OCI-LY1 (cell line): ENCODE measurements around the gene PPARGC1A.

Experiments used
- H2AFZ ChIP-seq: fragments of 200-600 bp; sonication (generic), shearing (Covaris generic); 2 replicates; pipeline ENCODE4 v1.6.0; 2014; ENCODE audit warnings: antibody characterized with exemption, mild to moderate bottlenecking, low read length
- H3F3A ChIP-seq: fragments of 200-600 bp; sonication (generic), shearing (Covaris generic); 2 replicates; pipeline ENCODE4 v1.6.0; 2014; ENCODE audit warnings: mild to moderate bottlenecking, antibody characterized with exemption, low read length, moderate library complexity; ENCODE audit not compliant: insufficient read depth
- H3K27ac ChIP-seq: fragments of 200-600 bp; sonication (generic); 2 replicates; pipeline ENCODE4 v1.5.1; 2014; ENCODE audit warnings: low read length, mixed run types, mild to moderate bottlenecking, low read depth; ENCODE audit not compliant: poor library complexity, severe bottlenecking
- H3K27me3 ChIP-seq: fragments of 200-600 bp; sonication (generic); 2 replicates; pipeline ENCODE4 v1.6.0; 2014; ENCODE audit warnings: antibody characterized with exemption, mild to moderate bottlenecking, low read length, moderate library complexity; ENCODE audit not compliant: insufficient read depth
- H3K36me3 ChIP-seq: fragments of 200-600 bp; sonication (generic); 2 replicates; pipeline ENCODE4 v1.6.1; 2014; ENCODE audit warnings: mild to moderate bottlenecking, antibody characterized with exemption, low read length, moderate library complexity, mixed read lengths; ENCODE audit not compliant: insufficient read depth
- H3K4me1 ChIP-seq: fragments of 200-600 bp; sonication (generic); 2 replicates; pipeline ENCODE4 v1.5.1; 2014; ENCODE audit warnings: mild to moderate bottlenecking, low read length, moderate library complexity; ENCODE audit not compliant: insufficient read depth, severe bottlenecking
- H3K4me2 ChIP-seq: fragments of 200-600 bp; sonication (generic), shearing (Covaris generic); 2 replicates; pipeline ENCODE4 v1.6.1; 2014; ENCODE audit warnings: low read length
- H3K4me3 ChIP-seq: fragments of 200-600 bp; sonication (generic); 2 replicates; pipeline ENCODE4 v1.5.1; 2014; ENCODE audit warnings: low read length, low read depth, mild to moderate bottlenecking, mixed read lengths; ENCODE audit not compliant: poor library complexity, severe bottlenecking
- H3K79me2 ChIP-seq: fragments of 200-600 bp; shearing (Covaris generic); 2 replicates; pipeline ENCODE4 v1.6.1; 2016; ENCODE audit warnings: mixed run types, low read length, mixed read lengths; ENCODE audit not compliant: insufficient read depth
- H3K9ac ChIP-seq: fragments of 200-600 bp; sonication (generic), shearing (Covaris generic); 2 replicates; pipeline ENCODE4 v1.6.1; 2014; ENCODE audit warnings: mild to moderate bottlenecking, low read length, mixed read lengths
- H3K9me2 ChIP-seq: fragments of 200-600 bp; sonication (generic), shearing (Covaris generic); 2 replicates; pipeline ENCODE4 v1.6.1; 2014; ENCODE audit warnings: low read depth, mild to moderate bottlenecking, low read length, mixed read lengths
- H3K9me3 ChIP-seq: fragments of 200-600 bp; shearing (Covaris generic); 2 replicates; pipeline ENCODE4 v1.6.1; 2014; ENCODE audit warnings: low read length, mixed read lengths
- H4K20me1 ChIP-seq: fragments of 200-600 bp; sonication (generic), shearing (Covaris generic); 2 replicates; pipeline ENCODE4 v1.6.0; 2016; ENCODE audit warnings: mild to moderate bottlenecking, low read length; ENCODE audit not compliant: insufficient read depth
- EZH2 ChIP-seq: fragments of 200-600 bp; sonication (generic), shearing (Covaris generic); IDR thresholded peaks from 2 replicates; pipeline ENCODE4 v1.8.0; 2017; ENCODE audit warnings: borderline replicate concordance, mixed run types, mild to moderate bottlenecking, antibody characterized with exemption, low read length, moderate library complexity, mixed read lengths
- TF ChIP-seq, protein P1 (sequence below): fragments of 200-600 bp; sonication (generic), shearing (Covaris generic); IDR thresholded peaks from 2 replicates; pipeline ENCODE4 v1.5.1; 2017; ENCODE audit warnings: mild to moderate bottlenecking, antibody characterized with exemption, low read length, moderate library complexity, mixed read lengths

The PPARGC1A gene

DNA sequence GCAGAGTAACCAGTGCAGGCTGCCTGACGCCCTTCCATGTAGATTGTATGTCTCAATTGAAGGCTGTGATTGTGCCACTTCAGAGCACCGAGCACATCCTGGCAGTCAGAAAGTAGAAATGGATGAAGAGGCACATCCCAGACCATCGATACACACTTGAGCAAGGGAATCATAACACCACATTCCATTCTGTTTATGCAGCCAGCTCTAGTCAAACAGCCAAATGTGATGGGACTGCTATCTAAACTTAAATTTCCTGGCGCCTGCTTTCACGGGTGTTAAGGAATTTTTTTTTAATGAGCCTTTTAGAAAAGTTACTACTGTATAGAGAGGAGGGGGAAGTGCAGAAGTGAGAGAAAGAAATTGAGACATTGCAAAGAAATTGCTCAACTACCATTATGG is 84.4 kb downstream of the PPARGC1A start:
- Histone ChIP-seq H3K27me3 (no peaks in the 10 kb centered on the region), H3K9ac (no peak overlapping the region), H2AFZ (no peak overlapping the region), H3F3A (no peaks in the 10 kb centered on the region), H3K36me3 (no peaks in the 10 kb centered on the region), H3K27ac (no peak overlapping the region), H3K4me1 (no peaks in the 10 kb centered on the region), H3K79me2 (no peaks in the 10 kb centered on the region), H3K9me3 (no peaks in the 10 kb centered on the region), H4K20me1 (no peaks in the 10 kb centered on the region), H3K4me3 (no peak overlapping the region), H3K4me2 (no peak overlapping the region), H3K9me2 (no peaks in the 10 kb centered on the region)
- no peak for TF ChIP-seq EZH2
- TF ChIP-seq, protein P1, sequence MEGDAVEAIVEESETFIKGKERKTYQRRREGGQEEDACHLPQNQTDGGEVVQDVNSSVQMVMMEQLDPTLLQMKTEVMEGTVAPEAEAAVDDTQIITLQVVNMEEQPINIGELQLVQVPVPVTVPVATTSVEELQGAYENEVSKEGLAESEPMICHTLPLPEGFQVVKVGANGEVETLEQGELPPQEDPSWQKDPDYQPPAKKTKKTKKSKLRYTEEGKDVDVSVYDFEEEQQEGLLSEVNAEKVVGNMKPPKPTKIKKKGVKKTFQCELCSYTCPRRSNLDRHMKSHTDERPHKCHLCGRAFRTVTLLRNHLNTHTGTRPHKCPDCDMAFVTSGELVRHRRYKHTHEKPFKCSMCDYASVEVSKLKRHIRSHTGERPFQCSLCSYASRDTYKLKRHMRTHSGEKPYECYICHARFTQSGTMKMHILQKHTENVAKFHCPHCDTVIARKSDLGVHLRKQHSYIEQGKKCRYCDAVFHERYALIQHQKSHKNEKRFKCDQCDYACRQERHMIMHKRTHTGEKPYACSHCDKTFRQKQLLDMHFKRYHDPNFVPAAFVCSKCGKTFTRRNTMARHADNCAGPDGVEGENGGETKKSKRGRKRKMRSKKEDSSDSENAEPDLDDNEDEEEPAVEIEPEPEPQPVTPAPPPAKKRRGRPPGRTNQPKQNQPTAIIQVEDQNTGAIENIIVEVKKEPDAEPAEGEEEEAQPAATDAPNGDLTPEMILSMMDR: no peak

GRCh38 chr4:23789762-23790161 is 100.1 kb downstream of the PPARGC1A start:
- Histone ChIP-seq H4K20me1 (no peaks in the 10 kb centered on the region), H3K27me3 (no peaks in the 10 kb centered on the region), H3K27ac (no peak overlapping the region), H3K79me2 (no peaks in the 10 kb centered on the region), H3F3A (no peaks in the 10 kb centered on the region), H3K9ac (no peak overlapping the region), H2AFZ (no peak overlapping the region), H3K4me1 (no peaks in the 10 kb centered on the region), H3K9me3 (no peaks in the 10 kb centered on the region), H3K9me2 (no peaks in the 10 kb centered on the region), H3K36me3 (no peaks in the 10 kb centered on the region), H3K4me3 (no peak overlapping the region), H3K4me2 (no peak overlapping the region)
- no peak for TF ChIP-seq EZH2
- TF ChIP-seq, protein P1: no peak

- H3K27ac ChIP-seq: no peak overlapping the region
- TF ChIP-seq, protein P1: no peak
- TF ChIP-seq EZH2: no peak
- H3K9ac ChIP-seq: no peak overlapping the region
- no peak overlapping the region for H2AFZ ChIP-seq
- H3K36me3 ChIP-seq: no peaks in the 10 kb centered on the region
- H3F3A ChIP-seq: no peaks in the 10 kb centered on the region
- no peak overlapping the region for H3K4me3 ChIP-seq
- no peaks in the 10 kb centered on the region for H3K9me3 ChIP-seq
- H3K4me1 ChIP-seq: no peaks in the 10 kb centered on the region
- no peaks in the 10 kb centered on the region for H3K79me2 ChIP-seq
- H3K4me2 ChIP-seq: no peak overlapping the region
- no peaks in the 10 kb centered on the region for H3K27me3 ChIP-seq
- no peaks in the 10 kb centered on the region for H3K9me2 ChIP-seq
- no peaks in the 10 kb centered on the region for H4K20me1 ChIP-seq
These were observed 101.4 kb downstream of the PPARGC1A start for GRCh38 chr4:23788460-23788859.
